ENCODE data around the gene RNF144A.

RNF144A gene

GRCh38 chr2:7053650-7054265 is 136.5 kb downstream of the RNF144A start:
- peak; percentile 96 for DNase-seq

- DNase-seq, result peak; percentile 40
These were observed 140.7 kb downstream of the RNF144A start for GRCh38 chr2:7057865-7058400.

- DNase-seq, result no peak
These were observed 142.9 kb downstream of the RNF144A start for GRCh38 chr2:7060156-7060555.

GRCh38 chr2:7060631-7061449 is 143.6 kb downstream of the RNF144A start:
- DNase-seq, result no peak

- no peak for DNase-seq
These were observed 144.2 kb downstream of the RNF144A start for GRCh38 chr2:7061450-7061789.

- no peak for DNase-seq
These were observed 144.7 kb downstream of the RNF144A start for GRCh38 chr2:7061921-7062320.

GRCh38 chr2:7063789-7064188 is 146.6 kb downstream of the RNF144A start:
- no peak for DNase-seq

- DNase-seq, result no peak
These were observed 151.2 kb downstream of the RNF144A start for GRCh38 chr2:7068457-7068856.

GRCh38 chr2:7070483-7070882 is 153.3 kb downstream of the RNF144A start:
- no peak for DNase-seq

- no peak for DNase-seq
These were observed 153.9 kb downstream of the RNF144A start for GRCh38 chr2:7071154-7071553.

- DNase-seq, result no peak
These were observed 154.8 kb downstream of the RNF144A start for GRCh38 chr2:7071916-7072556.

- no peak for DNase-seq
These were observed 156.7 kb downstream of the RNF144A start for GRCh38 chr2:7073901-7074300.

GRCh38 chr2:7075834-7076233 is 158.6 kb downstream of the RNF144A start:
- DNase-seq, result no peak

- DNase-seq, result no peak
These were observed 160.6 kb downstream of the RNF144A start for GRCh38 chr2:7077660-7078267.

- DNase-seq, result no peak
These were observed 166.6 kb downstream of the RNF144A start for GRCh38 chr2:7083580-7084509.

- DNase-seq, result no peak
These were observed 167.4 kb downstream of the RNF144A start for GRCh38 chr2:7084601-7085000.

GRCh38 chr2:7089284-7089683 is 172.1 kb downstream of the RNF144A start:
- DNase-seq, result no peak

- no peak for DNase-seq
These were observed 172.8 kb downstream of the RNF144A start for GRCh38 chr2:7089898-7090510.

- no peak for DNase-seq
These were observed 176.2 kb downstream of the RNF144A start for GRCh38 chr2:7093376-7093775.
